Lung (tissue), 12 donors: ENCODE data around the gene TGFBR3. TPM values are rescaled to one million over a fixed set of nuclear protein-coding genes. Genes with fewer than 3 reads are reported as not detected.

Experiments
- ATAC-seq: fragments of 200-7000 bp; cut with Tn5 transposase; one replicate; pipeline ENCODE4 v1.9.1; 2020; ENCODE audit warnings: moderate number of reproducible peaks; ENCODE audit not compliant: insufficient read depth, low FRiP score
- DNase-seq, 3 donors: peaks; one replicate each; pipeline ENCODE4 v3.0.0-alpha.2; 2013 to 2017
- H3K27ac ChIP-seq, 2 donors: one replicate each; pipeline ENCODE4 v1.5.1; 2013; ENCODE audit warnings: mild to moderate bottlenecking in 2 of 2, moderate library complexity in 2 of 2, control low read depth in 1 of 2, inconsistent platforms in 1 of 2, low read depth in 1 of 2, low read length in 1 of 2
- H3K27me3 ChIP-seq, 3 donors: one replicate each; pipeline ENCODE4 v1.5.1; 2013; ENCODE audit warnings: low read length in 2 of 3; ENCODE audit not compliant: control insufficient read depth in 3 of 3, insufficient read depth in 3 of 3
- H3K36me3 ChIP-seq, 4 donors: one replicate each; pipeline ENCODE4 v1.5.1; 2013; ENCODE audit warnings: low read length in 4 of 4, mild to moderate bottlenecking in 1 of 4, moderate library complexity in 1 of 4; ENCODE audit not compliant: control insufficient read depth in 4 of 4, insufficient read depth in 4 of 4
- H3K4me1 ChIP-seq, 5 donors: one replicate each; pipeline ENCODE4 v1.5.1; 2013; ENCODE audit warnings: low read length in 5 of 5, mild to moderate bottlenecking in 2 of 5, moderate library complexity in 1 of 5; ENCODE audit not compliant: control insufficient read depth in 5 of 5, insufficient read depth in 5 of 5
- H3K4me3 ChIP-seq: one replicate; pipeline ENCODE4 v1.5.1; 2013; ENCODE audit warnings: mild to moderate bottlenecking, control low read depth, moderate library complexity
- H3K9ac ChIP-seq, 2 donors: one replicate each; pipeline ENCODE4 v1.5.1; 2013; ENCODE audit warnings: low read length in 2 of 2, control low read depth in 1 of 2; ENCODE audit not compliant: insufficient read depth in 1 of 2
- H3K9me3 ChIP-seq, 4 donors: one replicate each; pipeline ENCODE4 v1.5.1; 2013; ENCODE audit warnings: low read length in 3 of 4, mild to moderate bottlenecking in 1 of 4, moderate library complexity in 1 of 4; ENCODE audit not compliant: control insufficient read depth in 4 of 4, insufficient read depth in 3 of 4
- WGBS, 2 donors: extraction: QIAGEN DNeasy Blood & Tissue Kit; methylation state at CpG; one replicate each; pipeline ENCODE4 v1.1.7; 2013; 5-methylcytosine and 5-hydroxymethylcytosine counted together
- polyA plus RNA-seq, 2 donors: library from polyadenylated mRNA; stranded (reverse); fragments of 200-250 nt; gene quantifications; one replicate each; pipeline ENCODE4 v1.2.1, GENCODE V29; 2013
- total RNA-seq, 2 donors: library from RNA; depleted of rRNA in 1 of 2; stranded (reverse); fragments of >200 nt in 1 of 2; gene quantifications; one replicate each; pipeline ENCODE4 v1.2.1, GENCODE V29; 2014 to 2021
- TF ChIP-seq, protein P1 (sequence below): IDR thresholded peaks from 2 replicates; pipeline ENCODE4 v1.5.1; 2012; ENCODE audit warnings: mild to moderate bottlenecking; ENCODE audit errors: control extremely low read depth, extremely low read depth
- donor health status: control.
- donor health status: control.
- donor health status: Bipolar disorder and iron deficiency.
- donor health status: healthy.
- donor health status: DM: yes; HTN: yes; CAD: no.

The TGFBR3 gene
- total and polyA plus RNA-seq, 4 donors, result 13.1 to 99.6 (median 26.5) TPM

GRCh38 chr1:91846639-91847013, 39.3 kb downstream of the TGFBR3 start:
- no peaks in the 10 kb centered on the region for H3K27me3 ChIP-seq
- 40 to 60% methylated on average over 2 of the region's 2 CpGs for WGBS, 2 donors
- H3K9ac ChIP-seq, result no peak overlapping the region
- H3K9me3 ChIP-seq, result no peaks in the 10 kb centered on the region
- ATAC-seq (no peak), DNase-seq (peak in 2 of 3 donors; percentile 57 to 59)
- no peak overlapping the region for H3K4me3 ChIP-seq
- H3K36me3 ChIP-seq, result peaks cover 0 to 2% (median 0%) of the 10 kb centered on the region in 4 donors
- H3K4me1 ChIP-seq, result peaks cover 6 to 37% (median 24%) of the 10 kb centered on the region in 5 donors
- TF ChIP-seq, protein P1, sequence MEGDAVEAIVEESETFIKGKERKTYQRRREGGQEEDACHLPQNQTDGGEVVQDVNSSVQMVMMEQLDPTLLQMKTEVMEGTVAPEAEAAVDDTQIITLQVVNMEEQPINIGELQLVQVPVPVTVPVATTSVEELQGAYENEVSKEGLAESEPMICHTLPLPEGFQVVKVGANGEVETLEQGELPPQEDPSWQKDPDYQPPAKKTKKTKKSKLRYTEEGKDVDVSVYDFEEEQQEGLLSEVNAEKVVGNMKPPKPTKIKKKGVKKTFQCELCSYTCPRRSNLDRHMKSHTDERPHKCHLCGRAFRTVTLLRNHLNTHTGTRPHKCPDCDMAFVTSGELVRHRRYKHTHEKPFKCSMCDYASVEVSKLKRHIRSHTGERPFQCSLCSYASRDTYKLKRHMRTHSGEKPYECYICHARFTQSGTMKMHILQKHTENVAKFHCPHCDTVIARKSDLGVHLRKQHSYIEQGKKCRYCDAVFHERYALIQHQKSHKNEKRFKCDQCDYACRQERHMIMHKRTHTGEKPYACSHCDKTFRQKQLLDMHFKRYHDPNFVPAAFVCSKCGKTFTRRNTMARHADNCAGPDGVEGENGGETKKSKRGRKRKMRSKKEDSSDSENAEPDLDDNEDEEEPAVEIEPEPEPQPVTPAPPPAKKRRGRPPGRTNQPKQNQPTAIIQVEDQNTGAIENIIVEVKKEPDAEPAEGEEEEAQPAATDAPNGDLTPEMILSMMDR, result no peak
- peak overlapping the region in 1 of 2 donors; percentile 85 for H3K27ac ChIP-seq

DNA sequence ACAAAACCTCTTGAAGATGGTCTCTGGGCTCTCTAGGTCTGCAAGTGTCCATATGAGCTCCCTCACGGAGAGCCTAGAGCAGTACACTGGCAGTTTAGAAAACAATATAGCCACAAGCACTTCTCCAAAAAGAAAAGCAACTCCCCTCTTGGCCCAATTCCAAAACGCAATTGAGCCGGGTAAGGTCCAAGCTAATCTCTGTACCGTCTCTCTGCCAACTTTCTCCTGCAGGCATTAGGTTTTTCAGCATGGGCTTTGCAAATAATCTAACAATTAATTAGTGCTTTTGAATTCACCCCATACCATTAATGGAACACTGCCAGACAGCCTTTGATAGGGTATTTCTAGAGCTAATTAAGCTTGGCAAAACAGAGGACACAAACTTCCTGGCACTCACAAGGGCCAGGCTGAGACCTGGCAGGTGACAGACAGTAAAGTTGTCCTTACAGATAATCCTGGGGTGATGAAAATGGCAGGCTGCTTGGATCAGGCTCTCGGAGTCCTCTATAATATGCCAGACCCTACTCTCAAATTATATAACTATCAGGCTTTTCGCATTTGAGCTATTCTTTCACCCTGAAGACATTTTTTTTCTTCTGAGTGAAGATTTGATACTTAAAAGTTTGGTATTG, 39.8 kb downstream of the TGFBR3 start:
- TF ChIP-seq, protein P1, result no peak
- no peak for ATAC-seq
- Histone ChIP-seq H3K9me3 (no peaks in the 10 kb centered on the region), H3K27me3 (no peaks in the 10 kb centered on the region), H3K27ac (peak overlapping the region; percentile 75 to 85), H3K4me1 (peaks cover 6 to 32% (median 20%) of the 10 kb centered on the region in 5 donors), H3K36me3 (peaks cover 0 to 2% (median 0%) of the 10 kb centered on the region in 4 donors), H3K4me3 (no peak overlapping the region), H3K9ac (peak overlapping the region in 1 of 2 donors; percentile 59)
- 24 to 25% methylated on average over 6 of the region's 6 CpGs for WGBS, 2 donors
- peak; percentile 87 to 98 (median 96) for DNase-seq

DNA sequence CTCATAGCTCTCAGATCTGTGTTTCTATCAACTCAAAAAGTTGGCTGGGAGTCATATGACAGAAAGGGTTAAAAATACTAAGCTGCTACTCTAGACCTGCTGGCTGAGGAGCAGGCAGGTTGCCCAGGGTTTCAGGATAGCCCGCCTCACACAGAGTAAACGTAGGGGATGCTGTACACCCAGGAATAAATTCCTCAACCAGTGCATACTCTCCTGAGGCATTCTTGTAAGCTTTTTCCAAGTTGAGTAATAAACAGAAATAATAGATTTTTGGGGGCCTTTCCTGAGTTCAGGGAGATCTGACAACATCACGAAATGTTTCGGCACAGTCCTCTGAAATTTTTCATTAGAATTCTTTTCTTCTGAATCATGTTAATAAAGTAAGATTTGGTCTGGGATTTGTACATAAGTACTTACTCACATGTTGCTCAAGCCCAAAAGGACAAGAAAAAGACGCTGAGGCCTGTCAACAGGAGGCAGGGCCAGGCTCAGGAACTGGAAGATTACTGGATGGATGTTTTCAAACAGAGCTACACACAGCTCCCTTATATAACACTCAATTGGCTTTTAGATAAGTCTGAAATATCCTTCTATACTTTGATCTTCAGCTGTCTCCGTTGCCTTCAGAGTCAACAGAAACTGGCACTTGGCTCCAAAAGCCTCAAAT, 41.0 kb downstream of the TGFBR3 start:
- no peak overlapping the region for H3K4me3 ChIP-seq
- peak overlapping the region in 1 of 2 donors; percentile 69 for H3K9ac ChIP-seq
- H3K36me3 ChIP-seq, result peaks cover 0 to 2% (median 0%) of the 10 kb centered on the region in 4 donors
- H3K9me3 ChIP-seq, result no peaks in the 10 kb centered on the region
- no peaks in the 10 kb centered on the region for H3K27me3 ChIP-seq
- TF ChIP-seq, protein P1, result no peak
- peaks cover 6 to 27% (median 18%) of the 10 kb centered on the region in 5 donors for H3K4me1 ChIP-seq
- ATAC-seq (peak; percentile 90), DNase-seq (peak; percentile 55 to 84 (median 81))
- H3K27ac ChIP-seq, result peak overlapping the region; percentile 55 to 85
- WGBS, 2 donors, result 48 to 62% methylated on average over 6 of the region's 6 CpGs
